Measurements from ENCODE around the gene FOSL2. TPM values are rescaled to one million over a fixed set of nuclear protein-coding genes. Genes with fewer than 3 reads are reported as not detected.

Gene FOSL2
- total RNA-seq, 1 donor from 2014 or later = 156 TPM

DNA sequence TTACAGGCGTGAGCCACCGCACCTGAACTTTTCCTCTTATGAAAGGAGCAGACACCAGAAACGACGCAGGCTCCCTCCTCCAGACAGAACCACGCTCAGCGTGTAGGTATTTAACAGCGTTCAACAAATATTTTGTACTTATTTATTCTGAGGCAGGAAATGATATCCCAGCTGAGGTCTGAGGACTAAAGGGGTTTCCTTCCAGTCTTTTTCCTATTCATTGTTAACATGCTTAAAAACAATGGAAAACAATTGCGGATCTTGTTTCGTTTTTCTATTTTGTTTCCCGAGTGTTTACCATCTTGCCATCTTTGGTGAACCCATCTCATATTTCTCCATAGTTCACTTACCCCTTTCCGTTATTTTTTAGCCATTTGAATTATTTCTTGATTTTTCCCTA is 43.7 kb upstream of the FOSL2 start:
- no peaks in the 10 kb centered on the region for H3K36me3 Mint-ChIP-seq (ENCODE audit: low read depth)
- H3K4me1 Mint-ChIP-seq (ENCODE audit: low read depth) = peaks cover 39% of the 10 kb centered on the region
- DNase-seq (ENCODE audit: low spot score) = peak; percentile 37
- no peaks in the 10 kb centered on the region for H3K9me3 Mint-ChIP-seq (ENCODE audit: low read depth)
- TF ChIP-seq CTCF (IDR thresholded peaks at IDR 0.05) = no peak
- no peaks in the 10 kb centered on the region for H3K27me3 Mint-ChIP-seq (ENCODE audit: low read depth)
- H3K4me3 Mint-ChIP-seq (ENCODE audit: unreplicated experiment) = no peak overlapping the region
- no peak overlapping the region for H3K27ac Mint-ChIP-seq (ENCODE audit: unreplicated experiment)

DNA sequence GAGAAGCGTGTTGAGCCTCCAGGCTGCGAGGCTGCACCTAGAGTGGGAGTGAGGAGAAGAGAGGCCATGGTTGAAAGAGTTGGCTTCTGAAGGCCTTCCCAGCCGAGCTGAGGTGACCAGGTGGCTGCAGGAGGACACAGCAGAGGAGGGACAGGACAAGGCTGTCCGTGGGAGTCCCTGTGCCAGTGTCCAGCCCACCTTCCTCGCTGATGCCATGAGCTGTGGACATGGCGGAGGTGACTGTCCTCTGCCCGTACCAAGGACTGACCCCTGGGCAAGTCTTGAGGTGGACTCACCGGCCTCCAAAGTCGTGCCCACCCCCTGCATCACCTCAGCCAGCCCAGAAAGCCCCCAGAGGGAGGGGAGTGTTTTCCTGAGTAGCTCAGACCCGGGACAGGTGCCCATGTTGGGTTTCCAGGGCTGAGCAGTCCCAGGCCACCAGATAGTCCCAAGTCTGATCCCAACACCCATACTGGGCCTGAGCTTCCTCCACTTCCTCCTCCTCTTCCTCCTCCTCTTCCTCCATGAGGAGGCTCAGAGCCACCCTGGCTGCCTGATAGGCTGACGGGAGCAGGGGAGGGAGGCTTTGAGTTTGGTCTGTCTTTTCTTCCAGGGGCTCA is 43.0 kb upstream of the FOSL2 start:
- Mint-ChIP-seq H3K27me3 (ENCODE audit: low read depth) (no peaks in the 10 kb centered on the region), H3K4me3 (ENCODE audit: unreplicated experiment) (no peak overlapping the region), H3K36me3 (ENCODE audit: low read depth) (no peaks in the 10 kb centered on the region), H3K9me3 (ENCODE audit: low read depth) (no peaks in the 10 kb centered on the region), H3K4me1 (ENCODE audit: low read depth) (peaks cover 32% of the 10 kb centered on the region), H3K27ac (ENCODE audit: unreplicated experiment) (no peak overlapping the region)
- no peak for TF ChIP-seq CTCF (IDR thresholded peaks at IDR 0.05)
- DNase-seq (ENCODE audit: low spot score) = peak; percentile 65

DNA sequence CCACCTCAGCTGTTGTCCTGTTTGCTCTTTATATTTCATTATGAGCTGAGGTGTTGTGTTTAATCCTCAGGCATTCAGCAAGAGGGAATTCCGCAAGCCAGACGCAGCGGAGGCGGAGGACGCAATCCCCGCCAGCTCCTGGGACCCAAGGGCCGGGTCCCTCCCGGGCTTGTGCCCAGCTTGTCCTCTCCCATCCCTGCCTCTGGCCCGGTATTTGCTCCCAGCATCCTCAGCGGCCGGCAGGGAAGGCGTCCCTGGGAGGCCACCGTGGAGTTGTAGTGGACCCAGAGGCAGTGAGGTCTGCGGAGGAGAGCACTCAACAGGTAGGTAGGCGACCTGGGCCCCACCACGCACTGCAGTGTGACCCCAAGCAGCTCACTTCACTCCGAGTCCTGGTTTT is 42.5 kb upstream of the FOSL2 start:
- Mint-ChIP-seq H3K27ac (ENCODE audit: unreplicated experiment) (no peak overlapping the region), H3K4me1 (ENCODE audit: low read depth) (peaks cover 35% of the 10 kb centered on the region), H3K4me3 (ENCODE audit: unreplicated experiment) (no peak overlapping the region), H3K9me3 (ENCODE audit: low read depth) (no peaks in the 10 kb centered on the region), H3K27me3 (ENCODE audit: low read depth) (no peaks in the 10 kb centered on the region), H3K36me3 (ENCODE audit: low read depth) (no peaks in the 10 kb centered on the region)
- TF ChIP-seq CTCF (IDR thresholded peaks at IDR 0.05) = no peak
- DNase-seq (ENCODE audit: low spot score) = peak; percentile 84

DNA sequence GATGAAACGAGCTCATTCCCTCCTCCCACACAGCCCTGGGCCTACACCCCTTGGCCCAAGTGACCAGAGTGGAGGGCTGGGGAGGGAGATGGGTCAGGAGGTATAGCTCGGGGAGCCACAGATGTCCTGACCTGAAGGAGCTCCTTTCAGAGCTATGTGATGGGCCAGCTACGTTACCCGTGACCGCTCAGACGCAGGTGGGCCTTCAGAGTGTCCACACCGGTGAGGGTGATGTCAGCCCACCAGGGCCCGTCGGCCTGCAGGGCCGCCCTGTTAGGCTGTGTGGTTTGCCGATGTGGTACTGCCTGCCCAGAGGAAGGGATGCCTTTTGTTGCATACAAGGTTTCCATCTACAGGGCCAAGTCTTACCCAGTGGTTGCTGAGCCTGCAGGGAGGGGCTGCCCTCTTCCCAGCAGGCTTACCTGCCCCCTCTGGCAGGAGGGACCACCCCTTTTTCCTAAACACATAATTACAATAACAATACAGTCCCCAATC is 41.8 kb upstream of the FOSL2 start:
- H3K36me3 Mint-ChIP-seq (ENCODE audit: low read depth) = no peaks in the 10 kb centered on the region
- H3K27me3 Mint-ChIP-seq (ENCODE audit: low read depth) = no peaks in the 10 kb centered on the region
- no peak overlapping the region for H3K27ac Mint-ChIP-seq (ENCODE audit: unreplicated experiment)
- H3K4me3 Mint-ChIP-seq (ENCODE audit: unreplicated experiment) = no peak overlapping the region
- no peak for TF ChIP-seq CTCF (IDR thresholded peaks at IDR 0.05)
- DNase-seq (ENCODE audit: low spot score) = peak; percentile 62
- peaks cover 36% of the 10 kb centered on the region for H3K4me1 Mint-ChIP-seq (ENCODE audit: low read depth)
- H3K9me3 Mint-ChIP-seq (ENCODE audit: low read depth) = no peaks in the 10 kb centered on the region

DNA sequence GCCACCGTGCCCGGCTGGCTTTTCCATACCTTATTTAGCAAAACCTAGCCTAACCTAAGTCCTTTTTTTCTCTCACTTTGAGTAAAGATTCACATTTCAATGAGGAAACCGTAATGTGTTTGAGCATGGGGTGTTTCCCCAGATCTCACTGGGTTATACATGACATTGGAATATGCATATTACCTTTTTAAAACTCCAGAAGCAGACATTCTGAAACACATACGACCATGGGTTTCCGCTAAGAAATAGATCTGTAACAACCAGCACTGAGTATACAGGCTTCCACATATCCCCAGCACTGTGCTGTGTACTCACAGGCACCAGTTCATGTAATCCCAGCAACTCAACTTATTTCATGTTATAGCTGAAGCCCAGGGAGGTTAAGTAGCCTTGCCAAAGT is 41.0 kb upstream of the FOSL2 start:
- no peaks in the 10 kb centered on the region for H3K36me3 Mint-ChIP-seq (ENCODE audit: low read depth)
- TF ChIP-seq CTCF (IDR thresholded peaks at IDR 0.05) = no peak
- H3K4me1 Mint-ChIP-seq (ENCODE audit: low read depth) = peaks cover 39% of the 10 kb centered on the region
- H3K9me3 Mint-ChIP-seq (ENCODE audit: low read depth) = no peaks in the 10 kb centered on the region
- no peak for DNase-seq (ENCODE audit: low spot score)
- no peaks in the 10 kb centered on the region for H3K27me3 Mint-ChIP-seq (ENCODE audit: low read depth)
- H3K4me3 Mint-ChIP-seq (ENCODE audit: unreplicated experiment) = no peak overlapping the region
- H3K27ac Mint-ChIP-seq (ENCODE audit: unreplicated experiment) = peak overlapping the region; percentile 82
